ENCODE data around the gene MLLT1. TPM values are rescaled to one million over a fixed set of nuclear protein-coding genes. Genes with fewer than 3 reads are reported as not detected.
"Not testable (repeated sequence)": the region's sequence is repeated elsewhere in the genome, so short reads cannot be mapped to it uniquely, and the experiment has no call there.

Gene MLLT1
- total and polyA plus RNA-seq, 2 experiments from 2014 or later = 13.3 to 19.1 TPM

- Histone ChIP-seq H3K79me2 (ENCODE audit: insufficient read depth) (no peaks in the 10 kb centered on the region), H3F3A (ENCODE audit: insufficient read depth) (no peaks in the 10 kb centered on the region), H3K27ac (no peak overlapping the region), H3K9me2 (ENCODE audit: insufficient read depth) (no peaks in the 10 kb centered on the region), H3K4me3 (no peak overlapping the region), H3K4me1 (ENCODE audit: insufficient read depth) (no peaks in the 10 kb centered on the region), H2AFZ (no peak overlapping the region), H3K36me3 (ENCODE audit: low read depth) (no peaks in the 10 kb centered on the region), H3K9me3 (ENCODE audit: low read depth) (no peaks in the 10 kb centered on the region), H3K27me3 (replicated peaks; ENCODE audit: insufficient read depth) (no peaks in the 10 kb centered on the region), H4K20me1 (ENCODE audit: insufficient read depth) (no peaks in the 10 kb centered on the region), H3K4me2 (ENCODE audit: unreplicated experiment) (no peak overlapping the region), H3K9ac (no peak overlapping the region)
- TF ChIP-seq EZH2phosphoT487 (IDR thresholded peaks at IDR 0.05; ENCODE audit: insufficient read depth, low read depth) = no peak
- TF ChIP-seq EZH2 (IDR thresholded peaks at IDR 0.05; ENCODE audit: insufficient read depth, poor library complexity, severe bottlenecking) = no peak
- WGBS, 2 experiments (ENCODE audit: low coverage in 1 of 2, low lambda C conversion rate in 2 of 2, missing lambda C conversion rate in 2 of 2) = 36 to 39% methylated on average over 6 of the region's 6 CpGs
- DNase-seq = peak; percentile 25
- in situ Hi-C loops (cut with MboI) = no loop called here
Observed at GRCh38 chr19:6287269-6287885, 7.6 kb upstream of the MLLT1 start.

- Histone ChIP-seq H3K79me2 (ENCODE audit: insufficient read depth) (no peaks in the 10 kb centered on the region), H2AFZ (no peak overlapping the region), H3K4me3 (no peak overlapping the region), H3K9ac (no peak overlapping the region), H3K36me3 (ENCODE audit: low read depth) (no peaks in the 10 kb centered on the region), H3F3A (ENCODE audit: insufficient read depth) (no peaks in the 10 kb centered on the region), H3K9me2 (ENCODE audit: insufficient read depth) (no peaks in the 10 kb centered on the region), H3K4me2 (ENCODE audit: unreplicated experiment) (no peak overlapping the region), H3K27me3 (replicated peaks; ENCODE audit: insufficient read depth) (no peaks in the 10 kb centered on the region), H3K9me3 (ENCODE audit: low read depth) (no peaks in the 10 kb centered on the region), H3K27ac (no peak overlapping the region), H4K20me1 (ENCODE audit: insufficient read depth) (no peaks in the 10 kb centered on the region), H3K4me1 (ENCODE audit: insufficient read depth) (no peaks in the 10 kb centered on the region)
- WGBS, 2 experiments (ENCODE audit: low coverage in 1 of 2, low lambda C conversion rate in 2 of 2, missing lambda C conversion rate in 2 of 2) = 35 to 46% methylated on average over 4 of the region's 4 CpGs
- no peak for DNase-seq
- TF ChIP-seq EZH2phosphoT487 (IDR thresholded peaks at IDR 0.05; ENCODE audit: insufficient read depth, low read depth) (no peak), EZH2 (IDR thresholded peaks at IDR 0.05; ENCODE audit: insufficient read depth, poor library complexity, severe bottlenecking) (no peak)
- in situ Hi-C loops (cut with MboI) = no loop called here
Observed at GRCh38 chr19:6286676-6287075, 6.9 kb upstream of the MLLT1 start.

DNA sequence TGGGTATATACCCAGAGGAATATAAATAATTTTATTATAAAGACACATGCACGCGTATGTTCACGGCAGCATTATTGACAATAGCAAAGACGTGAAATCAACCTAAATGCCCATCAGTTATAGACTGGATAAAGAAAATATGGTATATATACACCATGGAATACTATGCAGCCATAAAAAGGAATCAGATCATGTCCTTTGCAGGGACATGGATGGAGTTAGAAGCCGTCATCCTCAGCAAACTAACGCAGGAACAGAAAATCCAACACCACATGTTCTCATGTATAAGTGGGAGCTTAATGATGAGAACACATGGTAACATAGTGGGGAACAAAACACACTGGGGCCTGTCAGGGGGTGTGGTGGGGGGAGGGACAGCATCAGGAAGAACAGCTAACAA, 2.6 kb upstream of the MLLT1 start:
- H3K9ac ChIP-seq; H3K9me2 ChIP-seq (ENCODE audit: insufficient read depth); H3K9me3 ChIP-seq (ENCODE audit: low read depth); H4K20me1 ChIP-seq (ENCODE audit: insufficient read depth); H3K36me3 ChIP-seq (ENCODE audit: low read depth); H3K27me3 ChIP-seq (replicated peaks; ENCODE audit: insufficient read depth); DNase-seq; H2AFZ ChIP-seq; H3F3A ChIP-seq (ENCODE audit: insufficient read depth); in situ Hi-C loops (cut with MboI); H3K27ac ChIP-seq; H3K4me3 ChIP-seq; H3K4me2 ChIP-seq (ENCODE audit: unreplicated experiment): not testable (repeated sequence)
- H3K4me1 ChIP-seq (ENCODE audit: insufficient read depth) = peaks cover 10% of the 10 kb centered on the region; the same call in 1 of the 2 replicates
- H3K79me2 ChIP-seq (ENCODE audit: insufficient read depth) = peaks cover 20% of the 10 kb centered on the region
- WGBS, 2 experiments (ENCODE audit: low coverage in 1 of 2, low lambda C conversion rate in 2 of 2, missing lambda C conversion rate in 2 of 2) = 55 to 62% methylated on average over 6 of the region's 6 CpGs

- peaks cover 47% of the 10 kb centered on the region for H3K79me2 ChIP-seq (ENCODE audit: insufficient read depth)
- in situ Hi-C loops (cut with MboI) = no loop called here
- peak overlapping the region; percentile 72 for H3K27ac ChIP-seq
- 1% methylated on average over 51 of the region's 59 CpGs; no CpG with 5 or more reads in 1 of the 2 experiments for WGBS, 2 experiments (ENCODE audit: low coverage in 1 of 2, low lambda C conversion rate in 2 of 2, missing lambda C conversion rate in 2 of 2)
- H3K9me2 ChIP-seq (ENCODE audit: insufficient read depth) = no peaks in the 10 kb centered on the region
- peak overlapping the region; percentile 98 for H3K9ac ChIP-seq
- H3K4me3 ChIP-seq = peak overlapping the region; percentile 94
- no peak overlapping the region for H2AFZ ChIP-seq
- no peaks in the 10 kb centered on the region for H3K36me3 ChIP-seq (ENCODE audit: low read depth)
- no peaks in the 10 kb centered on the region for H4K20me1 ChIP-seq (ENCODE audit: insufficient read depth)
- no peaks in the 10 kb centered on the region for H3K9me3 ChIP-seq (ENCODE audit: low read depth)
- H3F3A ChIP-seq (ENCODE audit: insufficient read depth) = peaks cover 28% of the 10 kb centered on the region
- H3K4me2 ChIP-seq (ENCODE audit: unreplicated experiment) = peak overlapping the region; percentile 96
- TF ChIP-seq EZH2 (IDR thresholded peaks at IDR 0.05; ENCODE audit: insufficient read depth, poor library complexity, severe bottlenecking) = no peak
- no peak for TF ChIP-seq EZH2phosphoT487 (IDR thresholded peaks at IDR 0.05; ENCODE audit: insufficient read depth, low read depth)
- H3K27me3 ChIP-seq (replicated peaks; ENCODE audit: insufficient read depth) = no peaks in the 10 kb centered on the region
- no peak for DNase-seq
- peaks cover 38% of the 10 kb centered on the region for H3K4me1 ChIP-seq (ENCODE audit: insufficient read depth)
Observed at GRCh38 chr19:6279620-6279930, 200 bp downstream of the MLLT1 start.

Measured in GM23248 (cell line).